Endothelial cell of umbilical vein (primary cell): ENCODE data around the gene NKX3-2. TPM values are rescaled to one million over a fixed set of nuclear protein-coding genes. Genes with fewer than 3 reads are reported as not detected.

Experiments used
- BruUV-seq: library from RNA; stranded (reverse); fragments of 400-500 nt; replicated peaks from 2 replicates; lab custom pipeline; 2021; lab: Mats Ljungman, UMichigan
- CTCF ChIA-PET: fragments of 300-600, 350-600 bp; sonication (Branson Sonifier 250); formaldehyde crosslinking; loops from one replicate; lab custom pipeline; 2021; ENCODE audit warnings: antibody characterized with exemption, inconsistent platforms; lab: Charles Lee
- POLR2A ChIA-PET: fragments of 300-600, 350-600 bp; sonication (Branson Sonifier 250); formaldehyde crosslinking; loops from one replicate; lab custom pipeline; 2021; ENCODE audit warnings: antibody characterized with exemption, inconsistent platforms; lab: Charles Lee
- DNase-seq: peaks from one replicate; pipeline ENCODE4 v3.0.0-alpha.2; 2011; ENCODE audit warnings: low read depth, low spot score
- FAIRE-seq: peaks from 2 replicates; lab custom pipeline; 2011; peaks lifted over from hg19 to GRCh38; lab: Jason Lieb, UNC
- H2AFZ ChIP-seq: 2 replicates; pipeline ENCODE4 v1.6.0; 2012; ENCODE audit warnings: low read depth, low read length, control low read depth, inconsistent platforms
- H3K27ac ChIP-seq: 2 replicates; pipeline ENCODE4 v1.5.1; 2011; ENCODE audit warnings: low read depth, mild to moderate bottlenecking, control low read depth, low read length, moderate library complexity; ENCODE audit not compliant: insufficient read depth
- H3K27me3 ChIP-seq, 2 experiments: 2 replicates each; pipeline versions ENCODE4 v1.6.0 to v1.6.1; 2011; ENCODE audit warnings: low read length in 2 of 2, mixed read lengths in 1 of 2; ENCODE audit not compliant: control insufficient read depth in 2 of 2, insufficient read depth in 2 of 2
- H3K36me3 ChIP-seq, 2 experiments: 2 replicates in 1 of 2; 3 replicates in 1 of 2; pipeline ENCODE4 v1.5.1; 2011; ENCODE audit warnings: low read length in 2 of 2, mild to moderate bottlenecking in 1 of 2, moderate library complexity in 1 of 2; ENCODE audit not compliant: control insufficient read depth in 2 of 2, insufficient read depth in 2 of 2; ENCODE audit errors: extremely low read depth in 1 of 2
- H3K4me1 ChIP-seq: 3 replicates; pipeline ENCODE4 v1.5.1; 2011; ENCODE audit warnings: mild to moderate bottlenecking, low read length; ENCODE audit not compliant: control insufficient read depth, insufficient read depth; ENCODE audit errors: extremely low read depth
- H3K4me2 ChIP-seq: 2 replicates; pipeline ENCODE4 v1.6.1; 2011; ENCODE audit warnings: low read length, control low read depth, mixed read lengths; ENCODE audit not compliant: insufficient read depth
- H3K4me3 ChIP-seq, 3 experiments: fragments of 200-600 bp in 1 of 3; sonication (generic), shearing (Covaris generic) in 1 of 3; replicated peaks in 1 of 3; 2 replicates each; pipeline ENCODE4 v1.5.1; 2011 to 2016; ENCODE audit warnings: control low read depth in 3 of 3, low read length in 3 of 3, mild to moderate bottlenecking in 2 of 3, inconsistent platforms in 1 of 3, low read depth in 1 of 3, moderate library complexity in 1 of 3; ENCODE audit not compliant: insufficient read depth in 1 of 3
- H3K79me2 ChIP-seq: 2 replicates; pipeline ENCODE4 v1.6.0; 2012; ENCODE audit warnings: low read length, inconsistent platforms; ENCODE audit not compliant: control insufficient read depth, insufficient read depth
- H3K9ac ChIP-seq: replicated peaks from 2 replicates; pipeline ENCODE3; 2011; ENCODE audit warnings: low read length, control low read depth; ENCODE audit not compliant: insufficient read depth; ENCODE audit errors: extremely low read depth
- H3K9me1 ChIP-seq: replicated peaks from 3 replicates; pipeline ENCODE4 v1.6.0; 2011; ENCODE audit warnings: mild to moderate bottlenecking, low read length; ENCODE audit not compliant: control insufficient read depth, insufficient read depth; ENCODE audit errors: extremely low read depth
- H3K9me3 ChIP-seq: replicated peaks from 2 replicates; pipeline ENCODE4 v1.5.1; 2012; ENCODE audit warnings: low read length, inconsistent platforms; ENCODE audit not compliant: control insufficient read depth, insufficient read depth
- H4K20me1 ChIP-seq: replicated peaks from 2 replicates; pipeline ENCODE3; 2011; ENCODE audit warnings: mild to moderate bottlenecking, low read length; ENCODE audit not compliant: control insufficient read depth, insufficient read depth; ENCODE audit errors: extremely low read depth
- EZH2 ChIP-seq: IDR thresholded peaks from 2 replicates; pipeline ENCODE4 v1.6.1; 2012; ENCODE audit warnings: borderline replicate concordance, low read depth, mild to moderate bottlenecking, moderate library complexity, low read length, inconsistent platforms; ENCODE audit not compliant: severe bottlenecking
- FOS ChIP-seq: IDR thresholded peaks from 2 replicates; pipeline ENCODE4 v1.6.1; 2011; ENCODE audit warnings: mild to moderate bottlenecking, low read length, moderate library complexity, borderline replicate concordance; ENCODE audit not compliant: insufficient read depth
- GATA2 ChIP-seq: IDR thresholded peaks from 2 replicates; pipeline ENCODE4 v1.7.0; 2011; ENCODE audit warnings: low read depth, mild to moderate bottlenecking, moderate library complexity, mixed read lengths, low read length; ENCODE audit not compliant: insufficient read length, insufficient read depth
- JUN ChIP-seq: IDR thresholded peaks from 2 replicates; pipeline ENCODE4 v1.6.1; 2011; ENCODE audit warnings: borderline replicate concordance, low read depth; ENCODE audit not compliant: insufficient read length, insufficient read depth
- MAX ChIP-seq: IDR thresholded peaks from 2 replicates; pipeline ENCODE4 v1.6.1; 2011; ENCODE audit not compliant: insufficient read depth, insufficient read length
- MYC ChIP-seq: IDR thresholded peaks from one replicate; pipeline ENCODE4 v1.6.1; 2011; ENCODE audit warnings: mild to moderate bottlenecking, low read depth, low read length
- POLR2A ChIP-seq: IDR thresholded peaks from 2 replicates; pipeline ENCODE4 v1.6.1; 2012; ENCODE audit warnings: low read depth, mild to moderate bottlenecking, control low read depth, low read length
- POLR2AphosphoS5 ChIP-seq: IDR thresholded peaks from 2 replicates; pipeline ENCODE4 v1.6.1; 2012; ENCODE audit warnings: low read depth, mild to moderate bottlenecking, control low read depth, low read length, moderate library complexity; ENCODE audit not compliant: insufficient read depth
- dilution Hi-C: fragments of 300-500 bp; cut with MboI; formaldehyde crosslinking; loops from one replicate; pipeline ENCODE4 v1.15.0; 2019; ENCODE audit warnings: low sequenced_read_pairs; ENCODE audit not compliant: extremely low pct_ligation_motif_present
- intact Hi-C: fragments of 100-400 bp; cut with micrococcal nuclease; formaldehyde crosslinking; loops from one replicate; pipeline ENCODE4 v1.10.0; 2022
- polyA plus RNA-seq, 4 experiments: library from polyadenylated mRNA; depleted of rRNA in 3 of 4; stranded (reverse) in 3 of 4; unstranded in 1 of 4; fragments of >200 nt; gene quantifications; 2 replicates each; pipeline versions ENCODE4 v1.2.1 to v1.2.3, GENCODE V29; 2011 to 2012; ENCODE audit warnings: missing spikeins in 1 of 4
- total RNA-seq: library from RNA; stranded (reverse); gene quantifications from 2 replicates; pipeline ENCODE4 v1.2.3, GENCODE V29; 2021
- TF ChIP-seq, protein P1 (sequence below), 2 donors: IDR thresholded peaks; 1 replicate in 1 of 2; 2 replicates in 1 of 2; pipeline ENCODE4 v1.5.1; 2011; ENCODE audit warnings: low read length in 2 of 2, mild to moderate bottlenecking in 2 of 2, moderate library complexity in 2 of 2, control low read depth in 1 of 2, inconsistent platforms in 1 of 2, low read depth in 1 of 2; ENCODE audit not compliant: insufficient read depth in 1 of 2; ENCODE audit errors: extremely low read depth in 1 of 2

Gene NKX3-2
- total and polyA plus RNA-seq, 2 donors (not counting 3 experiments of a cell fraction or from before 2014, with no cell fraction given), result not detected

DNA sequence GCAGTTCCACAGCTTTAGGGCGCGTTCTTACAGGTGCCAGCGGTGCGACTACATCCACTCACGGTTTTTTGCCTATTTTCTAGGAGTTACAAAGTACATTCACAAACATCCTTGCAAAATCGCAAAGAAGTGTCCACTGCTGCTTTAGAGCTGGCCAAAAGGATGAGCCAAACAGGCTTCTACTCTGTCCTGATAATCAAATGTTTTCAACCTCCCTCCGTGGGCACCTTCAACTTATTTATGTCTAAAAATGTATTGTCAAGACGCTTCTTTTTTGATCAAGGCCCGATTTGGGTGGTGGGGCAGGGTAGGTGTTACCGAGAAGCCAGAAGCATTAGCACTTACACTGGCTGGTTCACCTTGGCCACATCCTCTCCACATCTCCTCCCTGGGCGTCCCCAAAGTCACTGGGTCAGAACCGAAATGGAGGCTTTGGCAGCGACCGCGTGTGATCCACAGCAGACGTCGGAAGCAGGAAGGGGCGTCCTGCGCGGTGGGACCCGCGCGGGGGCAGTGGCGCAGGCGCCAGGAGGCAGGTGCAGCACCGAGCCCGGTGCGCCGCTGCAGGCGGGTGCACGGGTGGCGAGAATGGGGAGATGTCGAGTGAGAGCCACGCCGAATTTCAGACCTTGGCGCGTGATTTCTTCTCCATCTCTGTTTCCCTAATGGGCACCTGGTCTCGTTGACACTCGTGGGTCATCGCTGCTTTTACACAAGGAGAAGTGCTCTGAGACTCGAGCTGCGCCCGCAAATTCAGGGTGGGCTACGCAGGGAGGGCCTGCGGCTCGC is 16.9 kb downstream of the NKX3-2 start:
- H3K9me1 ChIP-seq, result no peaks in the 10 kb centered on the region
- no peak overlapping the region for H3K9ac ChIP-seq
- DNase-seq (no peak), FAIRE-seq (no peak)
- no peak for TF ChIP-seq JUN
- peak; percentile 93 for TF ChIP-seq EZH2
- no peaks in the 10 kb centered on the region for H4K20me1 ChIP-seq
- dilution Hi-C loops, result no loop called here
- POLR2A ChIA-PET, result no interaction called here
- BruUV-seq, result no TSS peak
- H3K36me3 ChIP-seq, result no peaks in the 10 kb centered on the region
- H3K4me1 ChIP-seq, result no peaks in the 10 kb centered on the region
- CTCF ChIA-PET, result interaction anchor here (1.1 kb wide), 1 partner anchor 16 kb away, joined by 3 read pairs; the partner anchor contains the start of gene NKX3-2
- intact Hi-C loops, result no loop called here
- H3K79me2 ChIP-seq, result no peaks in the 10 kb centered on the region
- no peak overlapping the region for H3K4me3 ChIP-seq
- H3K27ac ChIP-seq, result no peak overlapping the region
- no peak overlapping the region for H2AFZ ChIP-seq
- H3K4me2 ChIP-seq, result no peak overlapping the region
- peaks cover 7% of the 10 kb centered on the region for H3K9me3 ChIP-seq
- H3K27me3 ChIP-seq, result peaks cover 96 to 97% of the 10 kb centered on the region in 2 experiments

- no peaks in the 10 kb centered on the region for H3K36me3 ChIP-seq
- ChIA-PET CTCF (interaction anchor here (1.0 to 1.8 kb wide), 4 partner anchors 13 to 674 kb away, joined by 3 to 6 read pairs (median 3); partner anchors contain the start of gene NKX3-2), POLR2A (no interaction called here)
- FAIRE-seq (no peak), DNase-seq (no peak)
- H3K9me1 ChIP-seq, result no peaks in the 10 kb centered on the region
- peaks cover 7% of the 10 kb centered on the region for H3K9me3 ChIP-seq
- BruUV-seq, result no TSS peak
- no peaks in the 10 kb centered on the region for H4K20me1 ChIP-seq
- TF ChIP-seq GATA2 (no peak), EZH2 (no peak), FOS (no peak), POLR2AphosphoS5 (no peak), JUN (no peak), MYC (no peak), POLR2A (no peak), MAX (no peak)
- TF ChIP-seq, protein P1, sequence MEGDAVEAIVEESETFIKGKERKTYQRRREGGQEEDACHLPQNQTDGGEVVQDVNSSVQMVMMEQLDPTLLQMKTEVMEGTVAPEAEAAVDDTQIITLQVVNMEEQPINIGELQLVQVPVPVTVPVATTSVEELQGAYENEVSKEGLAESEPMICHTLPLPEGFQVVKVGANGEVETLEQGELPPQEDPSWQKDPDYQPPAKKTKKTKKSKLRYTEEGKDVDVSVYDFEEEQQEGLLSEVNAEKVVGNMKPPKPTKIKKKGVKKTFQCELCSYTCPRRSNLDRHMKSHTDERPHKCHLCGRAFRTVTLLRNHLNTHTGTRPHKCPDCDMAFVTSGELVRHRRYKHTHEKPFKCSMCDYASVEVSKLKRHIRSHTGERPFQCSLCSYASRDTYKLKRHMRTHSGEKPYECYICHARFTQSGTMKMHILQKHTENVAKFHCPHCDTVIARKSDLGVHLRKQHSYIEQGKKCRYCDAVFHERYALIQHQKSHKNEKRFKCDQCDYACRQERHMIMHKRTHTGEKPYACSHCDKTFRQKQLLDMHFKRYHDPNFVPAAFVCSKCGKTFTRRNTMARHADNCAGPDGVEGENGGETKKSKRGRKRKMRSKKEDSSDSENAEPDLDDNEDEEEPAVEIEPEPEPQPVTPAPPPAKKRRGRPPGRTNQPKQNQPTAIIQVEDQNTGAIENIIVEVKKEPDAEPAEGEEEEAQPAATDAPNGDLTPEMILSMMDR (IDR thresholded peaks at IDR 0.05; ENCODE audit: extremely low read depth in 1 of 2, insufficient read depth in 1 of 2, low read depth in 1 of 2, low read length in 2 of 2), result no peak
- H3K4me3 ChIP-seq, result no peak overlapping the region
- H3K27me3 ChIP-seq, result peaks cover 97% of the 10 kb centered on the region in 2 experiments
- H3K79me2 ChIP-seq, result no peaks in the 10 kb centered on the region
- dilution Hi-C loops, result no loop called here
- H3K27ac ChIP-seq, result no peak overlapping the region
- no peak overlapping the region for H3K4me2 ChIP-seq
- H3K9ac ChIP-seq, result no peak overlapping the region
- no peak overlapping the region for H2AFZ ChIP-seq
- intact Hi-C loops, result no loop called here
- no peaks in the 10 kb centered on the region for H3K4me1 ChIP-seq
Observed at GRCh38 chr4:13526658-13527057, 17.6 kb downstream of the NKX3-2 start.
